GM18909 (cell line): ENCODE results near the gene ELOB.

Source experiments
- ATAC-seq: cut with Tn5 transposase; IDR thresholded peaks from one replicate; pipeline ENCODE4 v1.9.1; 2021; ENCODE audit warnings: mild to moderate bottlenecking; ENCODE audit not compliant: unreplicated experiment, poor library complexity

ELOB gene

GRCh38 chr16:2777231-2777902 is at the start of gene ELOB:
Gene ELOB, minus strand, starts transcription at chr16:2777280. Its CDS starts 41 bp downstream, at chr16:2777239.
- peak; percentile 85 for ATAC-seq

- no peak for ATAC-seq
Observed at GRCh38 chr16:2825906-2826305, 48.8 kb upstream of the ELOB start.

- ATAC-seq, result no peak
Observed at GRCh38 chr16:2825049-2825742, 48.1 kb upstream of the ELOB start.

GRCh38 chr16:2824626-2825025 is 47.5 kb upstream of the ELOB start:
- ATAC-seq, result no peak

- no peak for ATAC-seq
Observed at GRCh38 chr16:2822496-2822895, 45.4 kb upstream of the ELOB start.

- ATAC-seq, result no peak
Observed at GRCh38 chr16:2822158-2822495, 45.0 kb upstream of the ELOB start.

GRCh38 chr16:2821487-2822157 is 44.5 kb upstream of the ELOB start:
- no peak for ATAC-seq

- no peak for ATAC-seq
Observed at GRCh38 chr16:2820836-2821486, 43.9 kb upstream of the ELOB start.

- no peak for ATAC-seq
Observed at GRCh38 chr16:2819939-2820835, 43.1 kb upstream of the ELOB start.

GRCh38 chr16:2819179-2819938 is 42.3 kb upstream of the ELOB start:
- no peak for ATAC-seq

GRCh38 chr16:2818272-2818876 is 41.3 kb upstream of the ELOB start:
- ATAC-seq, result no peak

- no peak for ATAC-seq
Observed at GRCh38 chr16:2817340-2818271, 40.5 kb upstream of the ELOB start.

GRCh38 chr16:2816751-2817339 is 39.8 kb upstream of the ELOB start, which contains the start of gene PRSS21:
Gene PRSS21, plus strand, starts transcription at chr16:2817237. Its CDS starts 32 bp downstream, at chr16:2817269.
- ATAC-seq, result no peak

GRCh38 chr16:2815299-2815771 is 38.3 kb upstream of the ELOB start:
- ATAC-seq, result no peak

- ATAC-seq, result no peak
Observed at GRCh38 chr16:2814551-2815298, 37.6 kb upstream of the ELOB start.

- ATAC-seq, result no peak
Observed at GRCh38 chr16:2813771-2814221, 36.7 kb upstream of the ELOB start.
